HT1080 (cell line): Measurements from ENCODE around the gene TAF1D. TPM values are rescaled to one million over a fixed set of nuclear protein-coding genes. Genes with fewer than 3 reads are reported as not detected.
"Not testable (repeated sequence)": the region's sequence is repeated elsewhere in the genome, so short reads cannot be mapped to it uniquely, and the experiment has no call there.

Experiments used
- DNase-seq: peaks from one replicate; pipeline ENCODE4 v3.0.0-alpha.2; 2015; ENCODE audit warnings: low read depth
- polyA plus RNA-seq, 2 experiments: library from polyadenylated mRNA; depleted of rRNA; stranded (reverse); fragments of >200 nt; gene quantifications; 2 replicates each; pipeline ENCODE4 v1.2.3, GENCODE V29; 2015
- total RNA-seq: library from RNA; depleted of rRNA; stranded (reverse); fragments of >200 nt; shearing (Covaris generic); gene quantifications from 2 replicates; pipeline ENCODE4 v1.2.3, GENCODE V29; 2014; rRNA removed

TAF1D gene
- total RNA-seq: 118 and 126 TPM in 2 replicates
- polyA plus RNA-seq (2015; cell fraction: cytosol; rRNA removed): 157 and 161 TPM in 2 replicates
- 682 and 792 TPM in 2 replicates for polyA plus RNA-seq (2015; cell fraction: nucleus; rRNA removed)

GRCh38 chr11:93741094-93741881 lies at the start of gene TAF1D, which contains the start of gene C11orf54:
Gene TAF1D (minus strand): TSS chr11:93741495. CDS start chr11:93739304, 2,191 bp downstream.
Gene C11orf54 (plus strand): TSS chr11:93741672. CDS start chr11:93747394, 5,722 bp downstream.
- DNase-seq: peak; percentile 95

GRCh38 chr11:93784935-93785360 lies 43.7 kb upstream of the TAF1D start:
- DNase-seq: no peak

- DNase-seq: peak; percentile 91
Observed at GRCh38 chr11:93784145-93784934, 43.0 kb upstream of the TAF1D start, which contains the start of gene MED17. Gene MED17 (plus strand): TSS chr11:93784282. CDS start chr11:93784514, 232 bp downstream.

- no peak for DNase-seq
Observed at GRCh38 chr11:93783765-93784144, 42.5 kb upstream of the TAF1D start.

GRCh38 chr11:93783362-93783761 lies 42.1 kb upstream of the TAF1D start:
- no peak for DNase-seq

- peak; percentile 30 for DNase-seq
Observed at GRCh38 chr11:93775289-93775688, 34.0 kb upstream of the TAF1D start.

GRCh38 chr11:93774560-93774959 lies 33.3 kb upstream of the TAF1D start:
- DNase-seq: not testable (repeated sequence)

GRCh38 chr11:93773601-93774200 lies 32.4 kb upstream of the TAF1D start:
- no peak for DNase-seq

GRCh38 chr11:93773045-93773477 lies 31.8 kb upstream of the TAF1D start:
- no peak for DNase-seq

- no peak for DNase-seq
Observed at GRCh38 chr11:93772123-93772522, 30.8 kb upstream of the TAF1D start.

GRCh38 chr11:93770160-93770559 lies 28.9 kb upstream of the TAF1D start:
- no peak for DNase-seq

GRCh38 chr11:93767018-93767417 lies 25.7 kb upstream of the TAF1D start:
- no peak for DNase-seq

- no peak for DNase-seq
Observed at GRCh38 chr11:93766504-93766903, 25.2 kb upstream of the TAF1D start.

GRCh38 chr11:93765551-93765950 lies 24.3 kb upstream of the TAF1D start:
- no peak for DNase-seq

GRCh38 chr11:93761910-93762309 lies 20.6 kb upstream of the TAF1D start:
- no peak for DNase-seq

- not testable (repeated sequence) for DNase-seq
Observed at GRCh38 chr11:93759123-93759522, 17.8 kb upstream of the TAF1D start.

GRCh38 chr11:93757924-93758865 lies 16.9 kb upstream of the TAF1D start:
- DNase-seq: no peak

- no peak for DNase-seq
Observed at GRCh38 chr11:93757301-93757700, 16.0 kb upstream of the TAF1D start.

- DNase-seq: no peak
Observed at GRCh38 chr11:93756748-93757147, 15.5 kb upstream of the TAF1D start.

- no peak for DNase-seq
Observed at GRCh38 chr11:93753241-93753640, 11.9 kb upstream of the TAF1D start.
